HepG2 (cell line): ENCODE measurements around the gene PRDX6. TPM values are rescaled to one million over a fixed set of nuclear protein-coding genes. Genes with fewer than 3 reads are reported as not detected.
A peak's percentile ranks its signal among the peaks of the same experiment; 100 is the strongest.

Experiments
- ARID2 ChIP-seq: sonication (generic); formaldehyde crosslinking; IDR thresholded peaks from 2 replicates; pipeline ENCODE4 v1.8.1; 2022; ENCODE audit warnings: mild to moderate bottlenecking, missing genetic modification reagents, borderline replicate concordance
- ARNTL ChIP-seq: sonication (generic); formaldehyde crosslinking; IDR thresholded peaks from 2 replicates; pipeline ENCODE4 v1.4.0; 2020; ENCODE audit warnings: mild to moderate bottlenecking, missing genetic modification reagents
- CC2D1A ChIP-seq: sonication (generic); formaldehyde crosslinking; IDR thresholded peaks from 2 replicates; pipeline ENCODE4 v1.8.1; 2023; ENCODE audit warnings: mild to moderate bottlenecking, missing genetic modification reagents
- CCDC6 ChIP-seq: sonication (generic); formaldehyde crosslinking; IDR thresholded peaks from 2 replicates; pipeline ENCODE4 v1.8.1; 2022; ENCODE audit warnings: mild to moderate bottlenecking, missing genetic modification reagents, moderate library complexity
- FIP1L1 ChIP-seq: fragments of 200-400 bp; formaldehyde crosslinking; IDR thresholded peaks from 2 replicates; pipeline ENCODE4 v1.6.1; 2018; ENCODE audit warnings: low read depth, mild to moderate bottlenecking, low read length, moderate library complexity, borderline replicate concordance; ENCODE audit not compliant: insufficient read depth
- LCORL ChIP-seq, 2 experiments: fragments of 450-650 bp in 1 of 2; sonication (generic) in 1 of 2; formaldehyde crosslinking in 1 of 2; IDR thresholded peaks; 2 replicates each; pipeline versions ENCODE4 v1.5.0 to v1.6.1; 2017 to 2020; ENCODE audit warnings: antibody characterized with exemption in 1 of 2, missing genetic modification reagents in 1 of 2
- MAFF ChIP-seq: IDR thresholded peaks from 2 replicates; pipeline ENCODE4 v1.6.1; 2011; ENCODE audit warnings: low read depth, low read length, improper control_type of control experiment
- MAFK ChIP-seq, 2 experiments: IDR thresholded peaks in 1 of 2; conservative IDR thresholded peaks in 1 of 2; 2 replicates each; pipeline ENCODE4 v1.6.1; 2011; ENCODE audit warnings: improper control_type of control experiment in 2 of 2, low read length in 2 of 2
- MYC ChIP-seq: sonication (generic); formaldehyde crosslinking; IDR thresholded peaks from 2 replicates; pipeline ENCODE4 v1.9.0; 2021; ENCODE audit warnings: missing genetic modification reagents, borderline replicate concordance
- NCOR1 ChIP-seq: fragments of 200-600 bp; sonication (generic); IDR thresholded peaks from 2 replicates; pipeline ENCODE4 v1.7.0; 2017; ENCODE audit warnings: antibody characterized with exemption, low read length, borderline replicate concordance
- PHF20 ChIP-seq: sonication (generic); formaldehyde crosslinking; IDR thresholded peaks from 2 replicates; pipeline ENCODE4 v1.5.0; 2020; ENCODE audit warnings: mild to moderate bottlenecking, missing genetic modification reagents
- ZNF558 ChIP-seq: sonication (generic); formaldehyde crosslinking; IDR thresholded peaks from 2 replicates; pipeline ENCODE4 v1.9.0; 2022; ENCODE audit warnings: mild to moderate bottlenecking, missing genetic modification reagents, borderline replicate concordance
- ZNF670 ChIP-seq: sonication (generic); formaldehyde crosslinking; IDR thresholded peaks from 2 replicates; pipeline ENCODE4 v1.8.0; 2022; ENCODE audit warnings: mild to moderate bottlenecking, missing genetic modification reagents, borderline replicate concordance
- ZNF816 ChIP-seq: sonication (generic); formaldehyde crosslinking; IDR thresholded peaks from 2 replicates; pipeline ENCODE4 v1.8.0; 2022; ENCODE audit warnings: missing genetic modification reagents, mild to moderate bottlenecking, borderline replicate concordance
- ZNF891 ChIP-seq: sonication (generic); formaldehyde crosslinking; IDR thresholded peaks from 2 replicates; pipeline ENCODE4 v1.5.0; 2020; ENCODE audit warnings: mild to moderate bottlenecking, missing genetic modification reagents
- ZSCAN20 ChIP-seq: sonication (generic); formaldehyde crosslinking; IDR thresholded peaks from 2 replicates; pipeline ENCODE4 v1.4.0; 2020; ENCODE audit warnings: missing genetic modification reagents, mild to moderate bottlenecking, borderline replicate concordance
- ZSCAN21 ChIP-seq: sonication (generic); formaldehyde crosslinking; IDR thresholded peaks from 2 replicates; pipeline ENCODE4 v1.8.0; 2022; ENCODE audit warnings: mild to moderate bottlenecking, missing genetic modification reagents, moderate library complexity, borderline replicate concordance
- polyA plus RNA-seq, 8 experiments: library from polyadenylated mRNA; depleted of rRNA in 3 of 8; stranded (reverse) in 7 of 8; unstranded in 1 of 8; fragments of >200 nt; fragmentation: Illumina TruSeq in 4 of 8; extraction: Trizol in 4 of 8; gene quantifications; 2 replicates each; pipeline versions ENCODE4 v1.2.1 to v1.2.3, GENCODE V29; 2011 to 2016; ENCODE audit warnings: low read depth in 4 of 8, missing spikeins in 1 of 8, mixed read lengths in 1 of 8; ENCODE audit not compliant: insufficient read depth in 1 of 8
- total RNA-seq, 5 experiments: library from RNA; depleted of rRNA; stranded (reverse); fragments of >200 nt; fragmentation: Illumina TruSeq; extraction: Trizol; gene quantifications; 2 replicates each; pipeline ENCODE4 v1.2.3, GENCODE V29; 2016; ENCODE audit warnings: low read depth in 1 of 5
- TF ChIP-seq, protein P1 (sequence below): IDR thresholded peaks from 2 replicates; pipeline ENCODE4 v1.6.1; 2018; ENCODE audit warnings: missing genetic modification reagents
- TF ChIP-seq, protein P2 (sequence below): sonication (generic); formaldehyde crosslinking; IDR thresholded peaks from 2 replicates; pipeline ENCODE4 v1.5.0; 2020; ENCODE audit warnings: mild to moderate bottlenecking, missing genetic modification reagents
- TF ChIP-seq, protein P3 (sequence below): sonication (generic); formaldehyde crosslinking; conservative IDR thresholded peaks from 2 replicates; pipeline ENCODE4 v1.4.0; 2020; ENCODE audit warnings: missing genetic modification reagents
- TF ChIP-seq, protein P4 (sequence below): IDR thresholded peaks from 2 replicates; pipeline ENCODE4 v1.6.1; 2012; ENCODE audit warnings: inconsistent platforms
- TF ChIP-seq, protein P5 (sequence below): sonication (generic); formaldehyde crosslinking; IDR thresholded peaks from 2 replicates; pipeline ENCODE4 v1.4.0; 2020; ENCODE audit warnings: missing genetic modification reagents
- TF ChIP-seq, protein P6 (sequence below): IDR thresholded peaks from 2 replicates; pipeline ENCODE4 v1.6.1; 2016; ENCODE audit warnings: missing compliant biosample characterization, missing genetic modification reagents, borderline replicate concordance

PRDX6 gene
- total and polyA plus RNA-seq, 2 of the 13 experiments (the other 11 are each of a cell fraction or from before 2014, with no cell fraction given), result 224 to 309 TPM

DNA sequence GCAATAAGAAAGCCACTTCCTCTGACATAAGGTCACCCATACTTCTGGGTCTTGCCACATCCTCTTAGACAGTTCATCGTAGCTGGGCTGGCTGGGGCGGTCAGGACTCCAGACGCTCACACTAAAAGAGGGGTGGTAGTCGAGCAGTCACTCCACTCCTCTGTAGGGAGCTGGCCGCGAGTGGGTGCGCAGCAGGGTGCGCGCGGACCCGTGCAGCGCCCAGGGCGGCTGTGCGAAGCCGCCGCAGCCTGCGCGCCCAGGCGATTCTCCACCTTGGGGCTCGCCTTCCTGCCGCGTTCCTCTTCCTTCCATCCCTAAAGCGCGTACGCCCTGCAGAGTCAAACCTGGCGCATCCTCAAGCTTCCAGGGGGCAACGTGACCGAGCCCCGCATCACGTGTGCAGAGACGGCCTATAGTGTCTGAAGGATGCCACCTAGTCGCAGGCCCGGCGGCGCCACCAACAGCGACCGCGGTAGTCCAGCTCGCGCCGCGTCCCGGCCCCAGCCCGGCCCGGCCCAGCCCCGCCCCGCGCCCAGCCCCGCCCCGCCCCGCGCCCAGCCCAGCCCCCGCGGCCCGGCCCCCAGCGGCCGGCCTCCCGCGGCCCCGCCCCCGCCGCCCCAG is 360 bp upstream of the PRDX6 start (continued):
- TF ChIP-seq, protein P1, sequence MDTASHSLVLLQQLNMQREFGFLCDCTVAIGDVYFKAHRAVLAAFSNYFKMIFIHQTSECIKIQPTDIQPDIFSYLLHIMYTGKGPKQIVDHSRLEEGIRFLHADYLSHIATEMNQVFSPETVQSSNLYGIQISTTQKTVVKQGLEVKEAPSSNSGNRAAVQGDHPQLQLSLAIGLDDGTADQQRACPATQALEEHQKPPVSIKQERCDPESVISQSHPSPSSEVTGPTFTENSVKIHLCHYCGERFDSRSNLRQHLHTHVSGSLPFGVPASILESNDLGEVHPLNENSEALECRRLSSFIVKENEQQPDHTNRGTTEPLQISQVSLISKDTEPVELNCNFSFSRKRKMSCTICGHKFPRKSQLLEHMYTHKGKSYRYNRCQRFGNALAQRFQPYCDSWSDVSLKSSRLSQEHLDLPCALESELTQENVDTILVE (CRISPR knock-in tag), result no peak
- no peak for TF ChIP-seq CC2D1A (CRISPR knock-in tag)
- no peak for TF ChIP-seq MAFF
- no peak; the same call in 1 of the 2 replicates for TF ChIP-seq ZNF891 (CRISPR knock-in tag)
- TF ChIP-seq, protein P2, sequence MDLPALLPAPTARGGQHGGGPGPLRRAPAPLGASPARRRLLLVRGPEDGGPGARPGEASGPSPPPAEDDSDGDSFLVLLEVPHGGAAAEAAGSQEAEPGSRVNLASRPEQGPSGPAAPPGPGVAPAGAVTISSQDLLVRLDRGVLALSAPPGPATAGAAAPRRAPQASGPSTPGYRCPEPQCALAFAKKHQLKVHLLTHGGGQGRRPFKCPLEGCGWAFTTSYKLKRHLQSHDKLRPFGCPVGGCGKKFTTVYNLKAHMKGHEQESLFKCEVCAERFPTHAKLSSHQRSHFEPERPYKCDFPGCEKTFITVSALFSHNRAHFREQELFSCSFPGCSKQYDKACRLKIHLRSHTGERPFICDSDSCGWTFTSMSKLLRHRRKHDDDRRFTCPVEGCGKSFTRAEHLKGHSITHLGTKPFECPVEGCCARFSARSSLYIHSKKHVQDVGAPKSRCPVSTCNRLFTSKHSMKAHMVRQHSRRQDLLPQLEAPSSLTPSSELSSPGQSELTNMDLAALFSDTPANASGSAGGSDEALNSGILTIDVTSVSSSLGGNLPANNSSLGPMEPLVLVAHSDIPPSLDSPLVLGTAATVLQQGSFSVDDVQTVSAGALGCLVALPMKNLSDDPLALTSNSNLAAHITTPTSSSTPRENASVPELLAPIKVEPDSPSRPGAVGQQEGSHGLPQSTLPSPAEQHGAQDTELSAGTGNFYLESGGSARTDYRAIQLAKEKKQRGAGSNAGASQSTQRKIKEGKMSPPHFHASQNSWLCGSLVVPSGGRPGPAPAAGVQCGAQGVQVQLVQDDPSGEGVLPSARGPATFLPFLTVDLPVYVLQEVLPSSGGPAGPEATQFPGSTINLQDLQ (CRISPR knock-in tag), result no peak
- peak; percentile 94 for TF ChIP-seq ARNTL
- TF ChIP-seq, protein P3, sequence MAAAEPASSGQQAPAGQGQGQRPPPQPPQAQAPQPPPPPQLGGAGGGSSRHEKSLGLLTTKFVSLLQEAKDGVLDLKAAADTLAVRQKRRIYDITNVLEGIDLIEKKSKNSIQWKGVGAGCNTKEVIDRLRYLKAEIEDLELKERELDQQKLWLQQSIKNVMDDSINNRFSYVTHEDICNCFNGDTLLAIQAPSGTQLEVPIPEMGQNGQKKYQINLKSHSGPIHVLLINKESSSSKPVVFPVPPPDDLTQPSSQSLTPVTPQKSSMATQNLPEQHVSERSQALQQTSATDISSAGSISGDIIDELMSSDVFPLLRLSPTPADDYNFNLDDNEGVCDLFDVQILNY, result peak; percentile 69; the same call in 1 of the 2 replicates
- TF ChIP-seq, protein P4, sequence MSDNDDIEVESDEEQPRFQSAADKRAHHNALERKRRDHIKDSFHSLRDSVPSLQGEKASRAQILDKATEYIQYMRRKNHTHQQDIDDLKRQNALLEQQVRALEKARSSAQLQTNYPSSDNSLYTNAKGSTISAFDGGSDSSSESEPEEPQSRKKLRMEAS, result peak; percentile 83
- TF ChIP-seq PHF20 (CRISPR knock-in tag), result peak; percentile 60; the same call in 1 of the 2 replicates
- peak; percentile 23; the same call in 1 of the 2 replicates for TF ChIP-seq ZNF558
- TF ChIP-seq ZNF670 (CRISPR knock-in tag), result no peak
- TF ChIP-seq CCDC6 (CRISPR knock-in tag), result peak; percentile 90
- no peak for TF ChIP-seq LCORL (IDR thresholded peaks at IDR 0.05)
- peak; percentile 44; the same call in 1 of the 2 replicates for TF ChIP-seq LCORL (CRISPR knock-in tag; IDR thresholded peaks at IDR 0.05)
- peak; percentile 76; the same call in 1 of the 2 replicates for TF ChIP-seq MYC (CRISPR knock-in tag)
- TF ChIP-seq NCOR1, result no peak
- no peak for TF ChIP-seq FIP1L1
- TF ChIP-seq, protein P5, sequence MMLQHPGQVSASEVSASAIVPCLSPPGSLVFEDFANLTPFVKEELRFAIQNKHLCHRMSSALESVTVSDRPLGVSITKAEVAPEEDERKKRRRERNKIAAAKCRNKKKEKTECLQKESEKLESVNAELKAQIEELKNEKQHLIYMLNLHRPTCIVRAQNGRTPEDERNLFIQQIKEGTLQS (CRISPR knock-in tag), result no peak
- TF ChIP-seq, protein P6, sequence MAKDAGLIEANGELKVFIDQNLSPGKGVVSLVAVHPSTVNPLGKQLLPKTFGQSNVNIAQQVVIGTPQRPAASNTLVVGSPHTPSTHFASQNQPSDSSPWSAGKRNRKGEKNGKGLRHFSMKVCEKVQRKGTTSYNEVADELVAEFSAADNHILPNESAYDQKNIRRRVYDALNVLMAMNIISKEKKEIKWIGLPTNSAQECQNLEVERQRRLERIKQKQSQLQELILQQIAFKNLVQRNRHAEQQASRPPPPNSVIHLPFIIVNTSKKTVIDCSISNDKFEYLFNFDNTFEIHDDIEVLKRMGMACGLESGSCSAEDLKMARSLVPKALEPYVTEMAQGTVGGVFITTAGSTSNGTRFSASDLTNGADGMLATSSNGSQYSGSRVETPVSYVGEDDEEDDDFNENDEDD, result peak; percentile 72; the same call in 1 of the 2 replicates
- TF ChIP-seq MAFK (conservative IDR thresholded peaks at IDR 0.05 in 1 of 2, IDR thresholded peaks at IDR 0.05 in 1 of 2; ENCODE audit: low read length in 2 of 2), result no peak
- TF ChIP-seq ZNF816 (CRISPR knock-in tag), result no peak
- TF ChIP-seq ZSCAN20 (CRISPR knock-in tag), result no peak
- 0 out of 2 replicates have a peak, but pooled peaks have one; percentile 3 for TF ChIP-seq ZSCAN21 (CRISPR knock-in tag)
- no peak; the same call in 1 of the 2 replicates for TF ChIP-seq ARID2 (CRISPR knock-in tag)
